Activated CD8-positive, alpha-beta memory T cell treated with anti-CD3 and anti-CD28 coated beads for 24 hours (primary cell): ENCODE results near the gene BPIFB2.

Experiments used
- DNase-seq: peaks from one replicate; pipeline ENCODE4 v3.0.0-alpha.2; 2020

Gene BPIFB2

GRCh38 chr20:33022694-33023438 is 15.4 kb downstream of the BPIFB2 start:
- DNase-seq = no peak

GRCh38 chr20:33023439-33024242 is 16.1 kb downstream of the BPIFB2 start:
- no peak for DNase-seq

- no peak for DNase-seq
Measured at GRCh38 chr20:33024243-33024560, 16.7 kb downstream of the BPIFB2 start.

- DNase-seq = no peak
Measured at GRCh38 chr20:33024609-33025317, 17.3 kb downstream of the BPIFB2 start.

- no peak for DNase-seq
Measured at GRCh38 chr20:33025318-33025876, 17.9 kb downstream of the BPIFB2 start.

GRCh38 chr20:33026072-33026778 is 18.7 kb downstream of the BPIFB2 start:
- no peak for DNase-seq

- DNase-seq = no peak
Measured at GRCh38 chr20:33026779-33027759, 19.6 kb downstream of the BPIFB2 start.

GRCh38 chr20:33027769-33028751 is 20.6 kb downstream of the BPIFB2 start:
- DNase-seq = no peak

- no peak for DNase-seq
Measured at GRCh38 chr20:33028875-33029274, 21.4 kb downstream of the BPIFB2 start.

- DNase-seq = no peak
Measured at GRCh38 chr20:33030076-33030475, 22.6 kb downstream of the BPIFB2 start.

- DNase-seq = no peak
Measured at GRCh38 chr20:33030569-33030968, 23.1 kb downstream of the BPIFB2 start.

GRCh38 chr20:33031531-33031930 is 24.0 kb downstream of the BPIFB2 start, which contains the start of gene BPIFB6:
TSS of gene BPIFB6 (plus strand) at chr20:33031648. CDS start at chr20:33031648, 0 bp downstream.
- no peak for DNase-seq

- DNase-seq = no peak
Measured at GRCh38 chr20:33032555-33032954, 25.1 kb downstream of the BPIFB2 start.

GRCh38 chr20:33033381-33033780 is 25.9 kb downstream of the BPIFB2 start:
- DNase-seq = no peak

GRCh38 chr20:33034115-33034514 is 26.6 kb downstream of the BPIFB2 start:
- DNase-seq = no peak

- DNase-seq = no peak
Measured at GRCh38 chr20:33034901-33035492, 27.5 kb downstream of the BPIFB2 start.

- no peak for DNase-seq
Measured at GRCh38 chr20:33037456-33037855, 30.0 kb downstream of the BPIFB2 start.

- no peak for DNase-seq
Measured at GRCh38 chr20:33038243-33038642, 30.7 kb downstream of the BPIFB2 start.

- no peak for DNase-seq
Measured at GRCh38 chr20:33042430-33042829, 34.9 kb downstream of the BPIFB2 start.
